DOHH2 (cell line): ENCODE measurements around the gene RASAL2.

Experiments
- EZH2phosphoT487 ChIP-seq: fragments of 200-600 bp; sonication (generic); IDR thresholded peaks from 2 replicates; pipeline ENCODE4 v1.6.1; 2017; ENCODE audit warnings: borderline replicate concordance, mild to moderate bottlenecking, antibody characterized with exemption, low read length, moderate library complexity, mixed read lengths
- TF ChIP-seq, protein P1 (sequence below): fragments of 200-600 bp; sonication (generic); IDR thresholded peaks from one replicate; pipeline ENCODE4 v1.5.1; 2014; ENCODE audit warnings: antibody characterized with exemption, mild to moderate bottlenecking, low read depth, low read length; ENCODE audit not compliant: poor library complexity, severe bottlenecking

GRCh38 chr1:178465011-178465410, 371.1 kb downstream of the RASAL2 start:
- TF ChIP-seq, protein P1, sequence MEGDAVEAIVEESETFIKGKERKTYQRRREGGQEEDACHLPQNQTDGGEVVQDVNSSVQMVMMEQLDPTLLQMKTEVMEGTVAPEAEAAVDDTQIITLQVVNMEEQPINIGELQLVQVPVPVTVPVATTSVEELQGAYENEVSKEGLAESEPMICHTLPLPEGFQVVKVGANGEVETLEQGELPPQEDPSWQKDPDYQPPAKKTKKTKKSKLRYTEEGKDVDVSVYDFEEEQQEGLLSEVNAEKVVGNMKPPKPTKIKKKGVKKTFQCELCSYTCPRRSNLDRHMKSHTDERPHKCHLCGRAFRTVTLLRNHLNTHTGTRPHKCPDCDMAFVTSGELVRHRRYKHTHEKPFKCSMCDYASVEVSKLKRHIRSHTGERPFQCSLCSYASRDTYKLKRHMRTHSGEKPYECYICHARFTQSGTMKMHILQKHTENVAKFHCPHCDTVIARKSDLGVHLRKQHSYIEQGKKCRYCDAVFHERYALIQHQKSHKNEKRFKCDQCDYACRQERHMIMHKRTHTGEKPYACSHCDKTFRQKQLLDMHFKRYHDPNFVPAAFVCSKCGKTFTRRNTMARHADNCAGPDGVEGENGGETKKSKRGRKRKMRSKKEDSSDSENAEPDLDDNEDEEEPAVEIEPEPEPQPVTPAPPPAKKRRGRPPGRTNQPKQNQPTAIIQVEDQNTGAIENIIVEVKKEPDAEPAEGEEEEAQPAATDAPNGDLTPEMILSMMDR: no peak
- no peak for TF ChIP-seq EZH2phosphoT487
